ENCODE data around the gene FOXK2. TPM values are rescaled to one million over a fixed set of nuclear protein-coding genes. Genes with fewer than 3 reads are reported as not detected.

Gene FOXK2
- total and polyA plus RNA-seq, 2 experiments from 2014 or later, result 30.2 to 37.7 TPM

DNA sequence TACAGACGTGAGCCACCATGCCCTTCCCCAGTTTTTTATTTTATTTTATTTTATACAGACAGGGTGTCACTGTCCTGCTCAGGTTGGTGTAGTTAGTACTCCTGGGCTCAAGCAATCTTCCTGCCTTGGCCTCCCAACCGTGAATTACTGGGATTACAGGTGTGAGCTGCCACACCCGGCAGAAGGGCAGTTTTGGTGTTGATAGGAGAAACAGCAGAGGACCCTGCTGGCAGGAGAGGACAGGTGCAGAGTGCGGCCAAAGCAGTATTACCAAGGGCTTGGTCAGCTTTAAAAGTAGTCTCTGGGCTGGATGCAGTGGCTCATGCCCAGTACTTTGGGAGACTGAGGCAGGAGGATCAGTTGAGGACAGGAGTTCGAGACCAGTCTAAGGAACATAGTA lies 22.9 kb downstream of the FOXK2 start:
- peaks cover 87% of the 10 kb centered on the region for H4K20me1 ChIP-seq (ENCODE audit: insufficient read depth, poor library complexity, severe bottlenecking)
- peaks cover 100% of the 10 kb centered on the region for H3K79me2 ChIP-seq
- no peaks in the 10 kb centered on the region for H3K9me2 ChIP-seq (replicated peaks; ENCODE audit: insufficient read depth)
- DNase-seq (ENCODE audit: low spot score), result no peak
- H2AFZ ChIP-seq, result no peak overlapping the region
- TF ChIP-seq EZH2phosphoT487 (IDR thresholded peaks at IDR 0.05; ENCODE audit: low read depth, severe bottlenecking, unreplicated experiment) (no peak), EZH2 (IDR thresholded peaks at IDR 0.05; ENCODE audit: borderline replicate concordance) (no peak)
- TF ChIP-seq, protein P1, sequence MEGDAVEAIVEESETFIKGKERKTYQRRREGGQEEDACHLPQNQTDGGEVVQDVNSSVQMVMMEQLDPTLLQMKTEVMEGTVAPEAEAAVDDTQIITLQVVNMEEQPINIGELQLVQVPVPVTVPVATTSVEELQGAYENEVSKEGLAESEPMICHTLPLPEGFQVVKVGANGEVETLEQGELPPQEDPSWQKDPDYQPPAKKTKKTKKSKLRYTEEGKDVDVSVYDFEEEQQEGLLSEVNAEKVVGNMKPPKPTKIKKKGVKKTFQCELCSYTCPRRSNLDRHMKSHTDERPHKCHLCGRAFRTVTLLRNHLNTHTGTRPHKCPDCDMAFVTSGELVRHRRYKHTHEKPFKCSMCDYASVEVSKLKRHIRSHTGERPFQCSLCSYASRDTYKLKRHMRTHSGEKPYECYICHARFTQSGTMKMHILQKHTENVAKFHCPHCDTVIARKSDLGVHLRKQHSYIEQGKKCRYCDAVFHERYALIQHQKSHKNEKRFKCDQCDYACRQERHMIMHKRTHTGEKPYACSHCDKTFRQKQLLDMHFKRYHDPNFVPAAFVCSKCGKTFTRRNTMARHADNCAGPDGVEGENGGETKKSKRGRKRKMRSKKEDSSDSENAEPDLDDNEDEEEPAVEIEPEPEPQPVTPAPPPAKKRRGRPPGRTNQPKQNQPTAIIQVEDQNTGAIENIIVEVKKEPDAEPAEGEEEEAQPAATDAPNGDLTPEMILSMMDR (IDR thresholded peaks at IDR 0.05; ENCODE audit: poor library complexity), result no peak
- no peaks in the 10 kb centered on the region for H3K36me3 ChIP-seq (replicated peaks; ENCODE audit: insufficient read depth, low read depth)
- H3K4me2 ChIP-seq, result no peak overlapping the region
- WGBS (ENCODE audit: low lambda C conversion rate, missing lambda C conversion rate), result 92% methylated on average over 5 of the region's 5 CpGs
- peaks cover 3% of the 10 kb centered on the region for H3K4me1 ChIP-seq (ENCODE audit: insufficient read depth)
- no peak overlapping the region for H3K27ac ChIP-seq
- H3K27me3 ChIP-seq, result no peaks in the 10 kb centered on the region
- H3K9me3 ChIP-seq (ENCODE audit: low read depth), result no peaks in the 10 kb centered on the region
- no peak overlapping the region for H3K4me3 ChIP-seq

DNA sequence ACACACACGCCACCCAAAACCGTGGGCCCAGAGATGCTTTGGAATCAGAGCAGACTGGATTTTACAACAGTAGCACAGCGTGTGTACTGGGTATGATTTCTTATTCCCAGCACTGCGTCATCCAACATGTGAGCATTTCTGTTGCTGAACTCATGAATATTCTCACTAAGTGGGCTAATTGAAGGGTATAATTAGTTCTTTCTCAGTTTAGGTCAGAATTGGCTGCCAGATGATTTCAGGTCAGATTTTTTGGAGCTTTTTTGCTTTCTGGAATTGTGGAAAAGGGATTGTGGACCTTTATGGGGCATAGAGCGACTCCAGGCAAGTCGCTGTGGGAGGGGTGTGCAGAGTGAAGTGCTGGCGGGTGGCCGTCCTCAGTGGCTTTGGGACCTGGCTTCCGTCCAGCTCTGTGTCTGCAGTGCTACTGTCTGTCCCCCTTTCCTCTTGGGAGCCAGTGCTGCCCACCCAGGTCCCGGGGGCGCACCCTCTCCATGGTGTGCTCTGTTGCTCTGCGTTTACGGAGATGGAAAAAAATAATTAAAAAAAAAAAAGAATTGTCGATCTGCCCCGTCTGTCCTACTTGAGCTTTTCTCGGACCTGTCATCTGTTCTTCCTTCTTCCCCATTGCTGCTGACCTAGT lies 25.0 kb downstream of the FOXK2 start:
- Histone ChIP-seq H3K36me3 (replicated peaks; ENCODE audit: insufficient read depth, low read depth) (no peaks in the 10 kb centered on the region), H3K9me3 (ENCODE audit: low read depth) (no peaks in the 10 kb centered on the region), H3K4me1 (ENCODE audit: insufficient read depth) (peaks cover 6% of the 10 kb centered on the region), H3K9me2 (replicated peaks; ENCODE audit: insufficient read depth) (no peaks in the 10 kb centered on the region), H3K4me2 (peak overlapping the region; percentile 52), H2AFZ (no peak overlapping the region), H3K4me3 (no peak overlapping the region), H3K79me2 (peaks cover 100% of the 10 kb centered on the region), H3K27ac (peak overlapping the region; percentile 76), H3K27me3 (no peaks in the 10 kb centered on the region), H4K20me1 (ENCODE audit: insufficient read depth, poor library complexity, severe bottlenecking) (peaks cover 89% of the 10 kb centered on the region)
- TF ChIP-seq EZH2phosphoT487 (IDR thresholded peaks at IDR 0.05; ENCODE audit: low read depth, severe bottlenecking, unreplicated experiment) (no peak), EZH2 (IDR thresholded peaks at IDR 0.05; ENCODE audit: borderline replicate concordance) (no peak)
- TF ChIP-seq, protein P1 (IDR thresholded peaks at IDR 0.05; ENCODE audit: poor library complexity), result no peak
- 88% methylated on average over 16 of the region's 16 CpGs for WGBS (ENCODE audit: low lambda C conversion rate, missing lambda C conversion rate)
- DNase-seq (ENCODE audit: low spot score), result no peak

DNA sequence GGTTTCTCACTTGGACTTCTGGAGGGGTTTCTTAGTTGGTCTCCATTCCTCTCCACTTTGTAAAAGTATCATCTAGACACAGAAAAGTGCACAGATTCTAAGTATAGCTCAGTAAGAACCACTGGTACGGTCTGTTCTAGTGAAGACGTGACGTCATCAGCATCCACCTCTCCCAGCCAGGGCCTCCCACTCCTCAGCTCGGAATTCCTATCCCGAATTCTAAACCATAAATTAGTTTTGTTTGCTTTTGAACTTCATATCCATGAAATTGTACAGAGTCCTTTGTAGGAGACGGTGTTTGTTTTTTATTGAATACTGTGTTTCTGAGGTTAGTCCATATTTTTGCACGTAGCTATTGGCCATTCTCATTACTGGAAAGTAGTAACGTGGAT lies 25.5 kb downstream of the FOXK2 start:
- Histone ChIP-seq H3K9me2 (replicated peaks; ENCODE audit: insufficient read depth) (no peaks in the 10 kb centered on the region), H3K27me3 (no peaks in the 10 kb centered on the region), H3K9me3 (ENCODE audit: low read depth) (no peaks in the 10 kb centered on the region), H3K79me2 (peaks cover 100% of the 10 kb centered on the region), H4K20me1 (ENCODE audit: insufficient read depth, poor library complexity, severe bottlenecking) (peaks cover 89% of the 10 kb centered on the region), H3K4me1 (ENCODE audit: insufficient read depth) (peaks cover 6% of the 10 kb centered on the region), H2AFZ (no peak overlapping the region), H3K4me3 (no peak overlapping the region), H3K4me2 (peak overlapping the region; percentile 52), H3K36me3 (replicated peaks; ENCODE audit: insufficient read depth, low read depth) (no peaks in the 10 kb centered on the region), H3K27ac (peak overlapping the region; percentile 76)
- 68% methylated on average over 8 of the region's 8 CpGs for WGBS (ENCODE audit: low lambda C conversion rate, missing lambda C conversion rate)
- TF ChIP-seq, protein P1 (IDR thresholded peaks at IDR 0.05; ENCODE audit: poor library complexity), result no peak
- no peak for TF ChIP-seq EZH2 (IDR thresholded peaks at IDR 0.05; ENCODE audit: borderline replicate concordance)
- no peak for TF ChIP-seq EZH2phosphoT487 (IDR thresholded peaks at IDR 0.05; ENCODE audit: low read depth, severe bottlenecking, unreplicated experiment)
- peak; percentile 49 for DNase-seq (ENCODE audit: low spot score)
